AG10803 (cell line): ENCODE measurements around the gene EFL1.
"Not testable (repeated sequence)": the region's sequence is repeated elsewhere in the genome, so short reads cannot be mapped to it uniquely, and the experiment has no call there.

ENCODE experiments used
- DNase-seq: peaks from one replicate; pipeline ENCODE4 v3.0.0; 2010; ENCODE audit warnings: low read depth
- H3K4me3 ChIP-seq: 2 replicates; pipeline ENCODE4 v1.5.1; 2011; ENCODE audit warnings: mild to moderate bottlenecking, low read length, control low read depth
- TF ChIP-seq, protein P1 (sequence below): conservative IDR thresholded peaks from 2 replicates; pipeline ENCODE4 v1.5.1; 2011; ENCODE audit warnings: mild to moderate bottlenecking, low read length, control low read depth, inconsistent platforms

The EFL1 gene

DNA sequence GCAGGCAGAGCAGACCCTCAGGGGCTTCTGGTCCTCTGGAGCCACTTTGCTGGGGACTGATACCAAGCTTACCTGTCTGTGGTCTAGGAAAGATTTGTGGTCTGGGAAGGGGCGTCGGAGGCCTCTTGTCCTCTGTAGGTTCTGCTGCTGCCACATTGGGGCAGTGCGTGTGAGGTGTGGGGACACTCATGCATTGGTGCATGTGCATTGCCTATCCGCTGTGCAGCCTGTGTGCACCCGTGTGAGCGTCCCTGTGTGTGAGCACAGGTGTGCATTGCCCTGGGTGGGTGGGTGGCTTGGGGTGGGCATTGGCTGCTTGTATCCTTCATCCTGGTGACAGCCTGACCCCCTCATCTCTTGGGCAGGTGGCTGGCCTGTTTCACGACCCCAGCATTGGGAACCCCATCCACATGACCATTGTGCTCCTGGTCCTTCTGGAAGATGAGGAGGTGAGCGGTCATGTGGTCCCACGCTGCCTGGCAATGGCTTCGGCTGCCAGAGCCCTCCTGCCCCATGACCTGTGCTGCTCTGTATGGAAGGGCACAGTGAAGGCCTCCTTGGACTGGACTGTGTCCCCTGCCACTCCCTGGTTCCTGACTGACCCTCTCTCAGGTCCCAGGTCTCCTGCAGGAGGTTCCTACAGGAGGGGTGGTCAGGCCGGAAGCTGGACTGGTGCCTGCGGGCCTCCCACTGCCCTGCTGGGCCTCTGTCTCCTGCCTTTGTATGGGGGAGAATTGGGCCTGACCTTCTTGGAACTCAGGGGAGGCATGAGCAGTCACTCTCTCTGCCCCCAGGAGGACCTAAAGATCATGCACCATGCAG is 41.6 kb upstream of the EFL1 start:
- no peak for DNase-seq
- TF ChIP-seq, protein P1, sequence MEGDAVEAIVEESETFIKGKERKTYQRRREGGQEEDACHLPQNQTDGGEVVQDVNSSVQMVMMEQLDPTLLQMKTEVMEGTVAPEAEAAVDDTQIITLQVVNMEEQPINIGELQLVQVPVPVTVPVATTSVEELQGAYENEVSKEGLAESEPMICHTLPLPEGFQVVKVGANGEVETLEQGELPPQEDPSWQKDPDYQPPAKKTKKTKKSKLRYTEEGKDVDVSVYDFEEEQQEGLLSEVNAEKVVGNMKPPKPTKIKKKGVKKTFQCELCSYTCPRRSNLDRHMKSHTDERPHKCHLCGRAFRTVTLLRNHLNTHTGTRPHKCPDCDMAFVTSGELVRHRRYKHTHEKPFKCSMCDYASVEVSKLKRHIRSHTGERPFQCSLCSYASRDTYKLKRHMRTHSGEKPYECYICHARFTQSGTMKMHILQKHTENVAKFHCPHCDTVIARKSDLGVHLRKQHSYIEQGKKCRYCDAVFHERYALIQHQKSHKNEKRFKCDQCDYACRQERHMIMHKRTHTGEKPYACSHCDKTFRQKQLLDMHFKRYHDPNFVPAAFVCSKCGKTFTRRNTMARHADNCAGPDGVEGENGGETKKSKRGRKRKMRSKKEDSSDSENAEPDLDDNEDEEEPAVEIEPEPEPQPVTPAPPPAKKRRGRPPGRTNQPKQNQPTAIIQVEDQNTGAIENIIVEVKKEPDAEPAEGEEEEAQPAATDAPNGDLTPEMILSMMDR: no peak
- H3K4me3 ChIP-seq: no peak overlapping the region

DNA sequence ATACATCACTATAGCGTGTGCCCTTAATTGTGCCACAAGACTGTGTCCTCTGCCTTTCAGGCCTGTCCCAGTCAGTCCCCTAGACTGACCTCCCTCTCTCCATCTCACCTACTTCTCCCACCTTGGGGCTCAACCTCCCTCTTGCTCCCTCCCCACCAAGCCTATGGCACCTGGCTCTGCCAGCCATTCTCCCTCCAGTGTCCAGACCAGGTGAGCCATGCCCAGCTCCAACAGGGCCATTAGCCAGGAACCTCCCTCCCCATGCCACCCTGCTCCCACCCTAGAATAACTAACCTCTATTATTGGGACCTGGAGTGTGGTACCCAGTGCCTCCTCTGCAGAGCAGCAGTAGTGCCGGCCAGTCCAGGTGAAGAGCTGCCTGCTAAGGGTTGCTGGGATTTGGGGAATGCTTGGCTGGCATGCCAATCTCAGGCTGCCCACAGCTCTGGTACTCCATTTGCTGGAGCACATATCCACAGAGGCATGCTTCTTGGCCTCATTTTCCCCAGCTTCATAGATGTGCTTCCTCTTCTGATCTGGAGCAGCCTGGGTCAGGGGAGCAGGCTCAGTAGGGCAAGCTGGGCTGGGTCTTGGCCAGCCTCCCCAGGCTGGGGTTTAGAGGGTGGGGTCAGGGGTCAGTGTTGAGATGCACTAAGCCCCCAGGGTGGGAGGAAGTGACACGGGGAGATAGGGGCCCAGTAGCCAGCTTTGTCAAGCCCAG is 38.9 kb upstream of the EFL1 start:
- H3K4me3 ChIP-seq: no peak overlapping the region
- no peak for DNase-seq
- TF ChIP-seq, protein P1: no peak

GRCh38 chr15:82300883-82301282 is 38.3 kb upstream of the EFL1 start:
- no peak overlapping the region for H3K4me3 ChIP-seq
- no peak for DNase-seq
- TF ChIP-seq, protein P1: no peak

- DNase-seq, H3K4me3 ChIP-seq: not testable (repeated sequence)
These were observed 37.8 kb upstream of the EFL1 start for GRCh38 chr15:82300326-82300725.

DNA sequence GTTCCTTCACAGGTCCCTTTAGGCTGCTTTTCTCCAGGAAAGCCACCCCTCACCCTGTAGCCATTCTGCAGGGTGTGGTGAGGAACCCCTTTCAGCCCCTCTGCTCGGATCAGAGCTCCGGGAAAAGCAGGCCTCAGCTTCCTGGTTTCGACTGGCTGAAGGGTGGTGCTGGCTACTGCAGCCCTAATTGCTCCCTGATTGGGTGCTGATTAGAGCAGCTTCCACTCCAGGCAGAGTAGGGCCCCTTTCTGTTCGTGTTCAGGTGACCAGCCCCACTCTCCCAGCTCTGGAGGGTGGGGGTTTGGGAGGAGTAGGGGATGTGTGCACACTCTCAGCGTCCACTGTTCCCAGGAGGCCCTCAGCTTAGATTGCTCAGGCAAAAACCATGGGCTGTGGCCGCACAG is 37.0 kb upstream of the EFL1 start:
- H3K4me3 ChIP-seq, DNase-seq: not testable (repeated sequence)

GRCh38 chr15:82298520-82298919 is 36.0 kb upstream of the EFL1 start:
- DNase-seq: no peak
- no peak overlapping the region for H3K4me3 ChIP-seq
- TF ChIP-seq, protein P1: no peak

DNA sequence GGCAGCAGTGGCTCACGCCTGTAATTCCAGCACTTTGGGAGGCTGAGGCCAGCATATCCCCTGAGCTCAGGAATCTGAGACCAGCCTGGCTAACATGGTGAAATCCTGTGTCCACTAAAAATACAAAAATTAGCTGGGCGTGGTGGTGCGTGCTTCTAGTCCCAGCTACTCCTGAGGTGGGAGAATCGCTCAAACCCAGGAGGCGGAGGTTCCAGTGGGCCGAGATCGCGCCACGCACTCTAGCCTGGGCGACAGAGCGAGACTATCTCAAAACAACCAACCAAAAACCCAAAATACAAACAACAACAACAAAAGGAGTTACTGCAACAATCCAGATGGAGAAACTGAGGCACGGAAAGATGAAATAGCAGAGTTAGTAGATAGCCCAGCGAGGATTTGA is 35.5 kb upstream of the EFL1 start:
- TF ChIP-seq, protein P1: no peak
- no peak for DNase-seq
- no peak overlapping the region for H3K4me3 ChIP-seq

- TF ChIP-seq, protein P1: no peak
- no peak for DNase-seq
- H3K4me3 ChIP-seq: no peak overlapping the region
These were observed 35.0 kb upstream of the EFL1 start for GRCh38 chr15:82297546-82297945.
